GM18507 (cell line): Measurements from ENCODE around the gene SH2B2.
"Not testable (repeated sequence)": the region's sequence is repeated elsewhere in the genome, so short reads cannot be mapped to it uniquely, and the experiment has no call there.

Experiments used
- DNase-seq: peaks from one replicate; pipeline ENCODE4 v3.0.0; 2011; ENCODE audit warnings: low read depth; ENCODE audit not compliant: insufficient read length; ENCODE audit errors: extremely low spot score
- FAIRE-seq: peaks from 2 replicates; lab custom pipeline; 2011; peaks lifted over from hg19 to GRCh38; lab: Jason Lieb, UNC

SH2B2 gene

DNA sequence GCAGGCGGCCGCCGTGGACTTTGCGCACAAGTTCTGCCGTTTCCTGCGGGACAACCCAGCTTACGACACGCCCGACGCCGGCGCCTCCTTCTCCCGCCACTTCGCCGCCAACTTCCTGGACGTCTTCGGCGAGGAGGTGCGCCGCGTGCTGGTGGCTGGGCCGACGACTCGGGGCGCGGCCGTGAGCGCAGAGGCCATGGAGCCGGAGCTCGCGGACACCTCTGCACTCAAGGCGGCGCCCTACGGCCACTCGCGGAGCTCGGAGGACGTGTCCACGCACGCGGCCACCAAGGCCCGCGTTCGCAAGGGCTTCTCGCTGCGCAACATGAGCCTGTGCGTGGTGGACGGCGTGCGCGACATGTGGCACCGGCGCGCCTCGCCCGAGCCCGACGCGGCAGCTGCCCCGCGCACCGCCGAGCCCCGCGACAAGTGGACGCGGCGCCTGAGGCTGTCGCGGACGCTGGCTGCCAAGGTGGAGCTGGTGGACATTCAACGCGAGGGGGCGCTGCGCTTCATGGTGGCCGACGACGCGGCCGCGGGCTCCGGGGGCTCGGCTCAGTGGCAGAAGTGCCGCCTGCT is 14.1 kb downstream of the SH2B2 start:
- DNase-seq (no peak), FAIRE-seq (no peak)

DNA sequence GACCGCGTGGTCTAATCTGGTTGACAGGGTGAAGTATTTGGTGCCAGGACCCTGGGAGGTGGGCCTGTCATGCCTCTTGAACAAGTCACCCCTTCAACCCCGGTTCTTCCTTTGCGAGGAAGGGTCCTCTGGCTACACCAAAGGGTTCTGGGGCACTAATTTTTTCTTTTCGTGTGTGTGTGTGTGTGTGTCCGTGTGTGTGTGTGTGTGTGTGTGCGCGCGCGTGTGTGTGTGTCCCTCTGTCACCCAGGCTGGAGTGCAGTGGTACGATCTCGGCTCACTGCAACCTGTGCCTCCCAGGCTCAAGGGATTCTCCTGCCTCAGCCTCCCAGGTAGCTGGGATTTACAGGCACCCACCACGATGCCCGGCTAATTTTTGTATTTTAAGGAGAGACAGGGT is 14.7 kb downstream of the SH2B2 start:
- DNase-seq, FAIRE-seq: not testable (repeated sequence)

DNA sequence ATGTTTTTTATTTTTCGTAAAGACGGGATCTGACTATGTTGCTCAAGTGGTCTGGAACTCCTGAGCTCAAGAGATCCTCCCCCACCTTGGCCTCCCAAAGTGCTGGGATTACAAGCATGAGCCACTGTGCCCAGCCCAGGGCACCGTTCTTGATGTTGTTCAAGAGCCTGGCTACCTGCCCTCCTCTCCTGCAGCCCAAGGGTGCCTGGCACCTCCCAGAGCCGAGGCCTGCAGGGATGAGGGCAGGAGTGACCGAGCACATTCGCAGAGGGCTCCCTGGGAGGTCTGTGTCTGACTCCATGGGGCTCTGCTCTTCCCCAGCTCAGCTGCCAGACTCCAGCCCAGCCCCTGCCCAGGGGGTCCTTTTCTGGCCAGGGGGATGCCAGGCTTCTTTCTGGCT is 15.4 kb downstream of the SH2B2 start:
- DNase-seq (no peak), FAIRE-seq (no peak)

DNA sequence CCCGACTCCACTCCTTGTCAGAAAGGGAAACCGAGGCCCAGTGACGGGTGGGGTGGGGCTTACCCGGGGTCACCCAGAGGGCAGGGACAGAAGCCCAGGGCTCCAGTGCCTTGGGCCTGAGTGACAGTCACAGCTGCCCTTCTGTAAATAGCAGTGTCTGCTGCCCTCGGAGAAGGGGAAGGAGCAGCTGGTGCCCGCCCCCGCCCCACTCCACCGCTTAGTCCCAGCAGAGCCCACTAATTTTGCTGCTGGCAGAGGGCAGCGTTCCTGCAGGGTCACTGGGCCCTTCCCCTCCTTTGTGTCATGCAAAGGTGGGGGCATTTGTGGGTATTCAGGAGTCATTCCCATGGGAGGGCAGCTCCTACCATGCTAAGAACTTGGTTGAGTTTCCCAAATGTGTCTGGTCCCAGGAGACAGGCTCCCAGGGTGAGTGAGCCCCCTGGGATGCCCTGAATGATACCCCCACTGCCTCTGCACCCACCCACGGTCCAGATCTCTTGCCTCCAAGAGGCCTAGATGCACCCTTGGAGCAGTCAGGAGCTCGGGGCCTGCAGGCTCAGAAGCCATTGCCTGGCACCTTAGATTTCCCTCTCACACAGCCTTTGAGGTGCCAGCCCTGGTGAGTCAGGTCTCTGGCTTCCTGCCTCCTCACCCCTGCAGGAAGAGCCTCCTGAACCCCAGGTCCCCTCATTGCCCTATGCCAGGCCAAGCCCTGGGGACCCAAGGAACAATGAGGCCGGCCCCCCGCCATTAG is 17.2 kb downstream of the SH2B2 start:
- no peak for DNase-seq
- FAIRE-seq, result no peak

DNA sequence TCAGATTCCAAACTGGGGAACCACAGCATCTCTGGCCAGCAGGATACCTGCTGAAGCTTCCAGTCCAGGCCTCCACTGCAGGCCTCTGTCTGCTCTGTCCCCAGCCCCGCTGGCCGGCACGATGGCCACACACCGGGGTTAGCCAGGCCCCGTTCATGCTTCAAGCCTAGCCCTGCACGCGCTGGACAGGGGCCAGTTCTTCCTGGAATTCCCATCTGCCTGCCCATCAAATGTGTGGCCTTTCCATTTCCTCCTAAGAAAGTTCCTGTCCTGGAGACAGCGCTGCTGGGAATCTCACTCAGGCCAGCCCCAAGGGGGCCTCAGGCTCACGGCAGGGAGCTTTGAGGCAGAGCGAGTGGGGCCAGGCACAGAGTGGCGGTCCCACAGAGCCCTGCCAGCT is 18.0 kb downstream of the SH2B2 start:
- FAIRE-seq, result no peak
- DNase-seq, result no peak

DNA sequence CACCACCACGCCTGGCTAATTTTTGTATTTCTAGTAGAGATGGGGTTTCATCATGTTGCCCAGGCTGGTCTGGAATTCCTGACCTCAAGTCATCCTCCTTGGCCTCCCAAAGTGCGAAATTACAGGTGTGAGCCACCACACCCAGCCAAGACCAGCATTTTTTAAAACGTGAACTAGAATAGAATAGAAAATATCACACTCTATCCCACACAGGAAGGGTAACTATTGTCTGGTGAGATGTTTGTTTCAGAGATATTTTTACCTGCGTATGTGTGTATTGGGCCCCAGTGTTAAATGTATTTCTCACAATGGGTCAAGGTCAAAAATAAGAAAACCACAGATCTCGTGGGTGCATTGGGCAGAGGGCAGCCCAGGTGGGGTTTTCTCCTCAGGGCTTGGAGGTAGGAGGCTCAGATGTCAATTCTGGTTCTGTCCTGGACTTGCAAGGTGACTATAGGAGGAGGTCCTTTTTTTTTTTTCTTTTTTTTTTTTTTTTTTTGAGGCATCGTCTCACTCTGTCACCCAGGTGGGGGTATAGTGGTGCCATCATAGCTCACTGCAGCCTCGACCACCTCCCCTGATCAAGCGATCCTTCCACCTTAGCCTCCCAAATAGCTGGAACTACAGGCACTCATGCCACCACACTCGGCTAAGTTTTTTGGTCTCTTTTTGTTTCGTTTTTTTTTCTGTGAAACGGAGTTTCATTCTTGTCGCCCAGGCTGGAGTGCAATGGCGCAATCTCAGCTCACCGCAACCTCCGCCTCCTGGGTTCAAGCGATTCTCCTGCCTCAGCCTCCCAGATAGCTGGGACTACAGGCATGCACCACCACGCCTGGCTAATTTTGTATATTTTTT is 19.0 kb downstream of the SH2B2 start:
- FAIRE-seq (peak; percentile 95), DNase-seq (no peak)

DNA sequence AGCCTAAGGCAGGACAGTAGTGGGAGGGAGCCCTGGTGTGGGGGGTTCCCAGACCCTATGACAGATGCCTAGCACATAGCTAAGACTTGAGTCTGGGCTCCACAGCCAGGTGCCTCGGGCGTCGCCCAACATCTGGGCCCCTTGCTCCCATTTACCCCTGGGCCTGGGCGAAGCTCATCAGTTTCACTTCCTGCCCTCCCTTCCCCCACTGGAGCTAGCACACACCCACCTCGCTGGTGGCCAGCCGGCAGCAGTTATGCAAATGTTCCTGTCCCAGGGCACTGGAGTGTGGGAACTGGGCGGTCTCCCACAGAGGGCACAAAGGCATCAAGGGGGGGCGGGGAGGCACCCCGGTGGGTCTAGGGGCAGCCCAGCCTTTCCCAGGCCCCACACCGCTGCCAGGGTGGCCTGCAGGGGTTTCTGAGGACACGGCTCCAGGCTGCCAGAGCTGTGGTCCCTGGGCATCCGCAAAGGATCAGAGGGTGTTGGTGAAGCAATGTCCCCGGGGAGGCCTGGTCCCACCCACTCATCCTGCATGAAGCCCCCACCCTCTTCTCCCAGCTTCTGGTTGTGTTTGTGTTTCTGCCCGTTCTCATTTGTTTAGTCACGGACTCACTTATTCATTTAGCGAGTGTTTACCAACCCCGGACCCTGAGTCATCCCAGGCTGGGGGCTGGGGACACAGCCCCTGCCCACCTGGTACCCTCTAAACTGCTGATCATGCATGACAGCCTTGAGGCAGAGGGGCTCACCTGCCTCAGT is 20.4 kb downstream of the SH2B2 start:
- FAIRE-seq (peak; percentile 96), DNase-seq (peak; percentile 78)

DNA sequence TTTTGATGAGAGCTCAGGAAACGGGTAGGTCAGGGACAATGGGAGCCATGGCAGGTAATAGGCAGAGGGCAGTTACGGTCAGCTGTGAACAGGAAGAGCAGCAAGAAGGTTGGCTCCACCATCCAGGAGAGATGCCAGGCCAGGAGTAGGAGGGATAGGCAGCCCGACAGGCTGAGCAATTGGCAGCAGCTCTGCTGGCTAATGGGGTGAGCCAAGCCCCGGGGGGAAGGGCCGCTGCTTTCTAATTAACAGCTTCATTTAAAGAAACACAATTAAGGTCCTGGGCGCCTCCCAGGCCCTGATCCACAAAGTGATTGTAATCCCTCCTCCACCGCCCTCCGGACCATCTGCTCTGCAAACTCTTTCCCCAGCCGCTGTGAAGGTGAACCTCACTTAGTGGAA is 23.7 kb downstream of the SH2B2 start:
- DNase-seq (no peak), FAIRE-seq (no peak)

DNA sequence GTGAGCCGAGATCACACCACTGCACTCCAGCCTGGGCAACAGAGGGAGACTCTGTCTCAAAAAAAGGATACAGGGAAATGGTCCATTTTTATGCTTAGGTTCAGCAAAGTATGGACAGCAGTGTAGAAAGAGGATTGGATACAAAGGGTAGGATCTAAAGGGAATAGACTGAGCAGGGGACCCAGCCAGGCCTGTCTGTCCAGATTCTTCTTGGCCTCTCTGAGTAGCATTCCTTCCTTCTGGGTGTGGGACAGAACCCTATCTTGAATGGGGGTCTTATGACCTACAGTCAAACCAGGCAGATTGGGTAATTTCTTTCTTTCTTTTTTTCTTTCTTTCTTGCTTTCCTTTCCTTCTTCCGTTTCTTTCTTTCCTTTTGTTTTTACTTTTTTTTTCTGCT is 25.6 kb downstream of the SH2B2 start:
- no peak for DNase-seq
- no peak for FAIRE-seq

DNA sequence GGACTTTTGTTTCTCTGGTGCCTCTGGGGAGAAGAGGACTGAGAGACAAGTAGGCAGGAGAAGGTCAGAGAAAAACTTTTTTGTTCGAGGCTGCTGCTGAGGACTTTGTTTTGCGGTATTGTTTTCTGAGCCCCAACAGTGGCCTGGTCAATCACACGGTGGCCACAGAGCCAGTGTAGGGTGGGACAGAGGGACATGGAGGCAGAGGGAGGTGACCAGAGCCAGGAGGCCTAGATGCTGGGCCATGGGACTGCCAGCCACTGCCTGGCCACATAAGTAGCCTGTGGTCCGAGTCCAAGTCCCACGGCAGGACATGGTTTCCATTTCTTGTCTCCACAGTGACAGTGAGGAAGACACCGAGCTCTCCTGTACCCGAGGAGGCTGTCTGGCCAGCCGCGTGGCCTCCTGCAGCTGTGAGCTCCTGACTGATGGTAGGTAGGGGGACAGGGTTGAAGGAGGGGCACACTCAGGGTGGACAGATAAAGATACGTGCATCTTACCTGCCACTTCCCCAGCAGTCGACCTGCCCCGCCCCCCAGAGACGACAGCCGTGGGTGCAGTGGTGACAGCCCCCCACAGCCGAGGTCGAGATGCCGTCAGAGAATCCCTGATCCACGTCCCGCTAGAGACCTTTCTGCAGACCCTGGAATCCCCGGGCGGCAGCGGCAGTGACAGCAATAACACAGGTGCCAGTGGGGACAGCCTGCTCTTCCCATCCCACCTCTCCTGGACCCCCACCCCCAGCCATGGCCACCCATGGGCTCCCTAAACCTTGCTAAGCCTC is 27.5 kb downstream of the SH2B2 start:
- DNase-seq (no peak), FAIRE-seq (no peak)

DNA sequence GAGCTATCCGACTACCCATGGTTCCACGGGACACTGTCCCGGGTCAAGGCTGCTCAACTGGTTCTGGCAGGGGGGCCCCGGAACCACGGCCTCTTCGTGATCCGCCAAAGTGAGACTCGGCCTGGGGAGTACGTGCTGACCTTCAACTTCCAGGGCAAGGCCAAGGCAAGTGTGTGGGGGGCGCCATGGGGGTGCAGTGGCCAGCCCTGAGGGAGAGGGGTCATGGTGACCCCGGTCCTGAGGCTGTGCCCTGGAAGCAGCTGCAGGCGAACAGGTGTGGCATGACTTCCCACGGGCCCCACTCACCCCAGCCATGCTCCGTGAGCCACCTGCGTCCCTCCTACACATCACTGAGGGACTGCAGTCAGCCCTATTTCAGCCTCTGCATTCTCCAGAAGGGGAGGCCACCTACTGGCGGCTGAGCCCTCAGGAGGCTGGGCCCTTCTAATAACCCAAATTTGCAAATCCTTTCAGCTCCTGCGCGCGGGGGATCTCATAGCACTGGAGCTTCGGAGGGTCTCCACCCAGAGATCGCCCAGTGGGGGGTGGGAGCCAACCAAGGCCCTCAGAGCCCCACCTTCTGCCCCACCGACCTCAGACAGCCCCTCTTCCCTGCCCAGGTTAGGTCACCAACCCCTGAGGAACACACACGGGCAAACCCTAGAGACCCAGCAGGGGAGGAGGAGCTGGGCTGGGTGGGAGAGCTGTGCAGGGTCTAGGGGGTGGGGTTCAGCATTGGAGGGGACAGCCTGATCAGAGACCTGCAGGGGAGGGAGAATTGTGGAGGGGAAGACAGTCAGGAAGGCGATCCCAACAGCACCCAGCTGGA is 30.8 kb downstream of the SH2B2 start:
- DNase-seq (no peak), FAIRE-seq (no peak)

DNA sequence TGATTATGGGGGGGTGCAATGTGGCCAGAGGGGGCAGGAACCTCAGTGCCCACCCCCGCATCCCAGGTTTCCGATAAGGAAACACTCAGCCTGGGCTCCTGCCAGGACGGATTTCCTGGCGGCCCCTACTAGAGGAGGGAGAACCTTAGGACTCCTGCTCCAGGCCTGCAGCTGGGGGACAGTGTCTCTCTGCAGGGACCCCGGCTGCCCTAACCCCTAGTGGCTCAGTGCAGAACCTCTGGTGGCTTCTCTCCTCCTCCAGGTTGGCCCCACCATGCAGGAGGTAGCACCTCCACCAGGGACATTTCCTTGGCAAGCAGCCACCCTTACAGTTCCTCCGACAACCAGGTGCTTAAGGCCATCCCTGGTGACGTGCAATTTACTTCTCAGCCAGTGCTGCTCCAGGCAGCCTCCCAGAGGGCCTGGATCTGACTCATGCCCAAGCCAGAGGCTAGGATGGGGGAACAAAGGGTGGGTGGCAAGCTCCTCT is 31.9 kb downstream of the SH2B2 start:
- DNase-seq, result no peak
- FAIRE-seq, result no peak

DNA sequence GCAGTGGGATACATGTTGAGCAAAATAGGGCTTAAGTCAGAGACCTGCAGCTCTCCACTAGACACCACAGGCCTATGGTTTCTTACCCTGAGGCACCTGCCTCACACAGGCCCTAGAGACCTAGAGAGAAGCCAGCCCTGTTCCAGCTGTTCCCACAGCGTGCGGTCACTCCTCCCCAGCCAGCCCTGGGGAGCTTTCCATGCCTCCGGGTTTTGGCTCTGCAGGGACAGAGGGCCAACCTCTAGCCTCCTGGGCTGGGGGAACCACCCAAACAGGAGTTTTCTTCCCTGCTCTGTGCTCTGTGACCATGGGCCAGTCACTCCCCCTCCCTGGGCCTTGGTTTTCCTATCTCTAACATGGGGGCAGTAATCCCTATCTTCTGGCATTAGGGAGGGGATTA is 33.0 kb downstream of the SH2B2 start:
- DNase-seq, result no peak
- no peak for FAIRE-seq

DNA sequence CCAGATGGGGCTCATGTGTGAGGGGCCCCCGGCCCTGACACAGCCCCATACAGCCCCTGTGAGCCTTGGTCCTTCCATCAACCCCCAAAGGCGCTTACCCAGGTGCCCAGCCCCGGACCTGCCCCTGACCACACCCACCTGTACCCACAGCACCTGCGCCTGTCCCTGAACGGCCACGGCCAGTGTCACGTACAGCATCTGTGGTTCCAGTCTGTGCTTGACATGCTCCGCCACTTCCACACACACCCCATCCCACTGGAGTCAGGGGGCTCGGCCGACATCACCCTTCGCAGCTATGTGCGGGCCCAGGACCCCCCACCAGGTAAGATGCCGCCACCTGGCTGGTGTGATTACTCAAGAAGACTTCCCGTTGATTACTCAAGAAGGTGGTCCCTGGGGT is 33.5 kb downstream of the SH2B2 start:
- FAIRE-seq, result no peak
- DNase-seq, result no peak

DNA sequence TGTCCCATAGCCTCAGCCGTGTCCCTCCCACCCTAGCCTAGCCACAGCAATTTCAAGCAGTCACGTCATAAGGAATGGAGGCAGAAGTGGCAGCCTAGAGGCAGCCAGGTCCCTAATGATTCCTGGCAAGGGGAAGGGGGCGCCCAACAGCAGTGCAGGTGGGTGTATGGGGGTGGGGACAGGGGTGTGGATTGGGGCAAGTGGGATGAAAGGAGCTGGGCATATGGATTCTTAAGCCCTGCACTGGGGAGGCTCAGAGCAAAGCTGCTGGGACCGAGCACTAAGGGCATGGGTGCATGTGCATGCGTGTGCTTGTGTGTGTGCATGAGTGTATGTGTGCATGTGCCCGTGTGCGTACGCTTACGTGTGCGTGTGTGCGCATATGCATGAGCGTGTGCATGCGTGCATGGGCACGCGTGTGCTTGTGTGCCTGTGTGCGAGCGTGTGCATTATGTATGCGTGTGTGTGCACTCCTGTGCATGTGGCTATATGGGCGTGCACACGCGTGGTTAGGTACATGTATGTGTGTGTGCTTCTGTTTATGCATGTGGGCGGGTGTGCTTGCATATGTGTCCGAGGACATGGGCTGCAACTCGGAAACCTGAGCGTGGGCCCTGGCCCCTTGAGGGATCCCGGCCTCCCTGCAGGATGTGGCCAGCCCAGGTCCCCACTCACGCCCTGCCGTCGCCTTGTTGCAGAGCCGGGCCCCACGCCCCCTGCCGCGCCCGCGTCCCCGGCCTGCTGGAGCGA is 34.1 kb downstream of the SH2B2 start:
- FAIRE-seq (no peak), DNase-seq (no peak)

DNA sequence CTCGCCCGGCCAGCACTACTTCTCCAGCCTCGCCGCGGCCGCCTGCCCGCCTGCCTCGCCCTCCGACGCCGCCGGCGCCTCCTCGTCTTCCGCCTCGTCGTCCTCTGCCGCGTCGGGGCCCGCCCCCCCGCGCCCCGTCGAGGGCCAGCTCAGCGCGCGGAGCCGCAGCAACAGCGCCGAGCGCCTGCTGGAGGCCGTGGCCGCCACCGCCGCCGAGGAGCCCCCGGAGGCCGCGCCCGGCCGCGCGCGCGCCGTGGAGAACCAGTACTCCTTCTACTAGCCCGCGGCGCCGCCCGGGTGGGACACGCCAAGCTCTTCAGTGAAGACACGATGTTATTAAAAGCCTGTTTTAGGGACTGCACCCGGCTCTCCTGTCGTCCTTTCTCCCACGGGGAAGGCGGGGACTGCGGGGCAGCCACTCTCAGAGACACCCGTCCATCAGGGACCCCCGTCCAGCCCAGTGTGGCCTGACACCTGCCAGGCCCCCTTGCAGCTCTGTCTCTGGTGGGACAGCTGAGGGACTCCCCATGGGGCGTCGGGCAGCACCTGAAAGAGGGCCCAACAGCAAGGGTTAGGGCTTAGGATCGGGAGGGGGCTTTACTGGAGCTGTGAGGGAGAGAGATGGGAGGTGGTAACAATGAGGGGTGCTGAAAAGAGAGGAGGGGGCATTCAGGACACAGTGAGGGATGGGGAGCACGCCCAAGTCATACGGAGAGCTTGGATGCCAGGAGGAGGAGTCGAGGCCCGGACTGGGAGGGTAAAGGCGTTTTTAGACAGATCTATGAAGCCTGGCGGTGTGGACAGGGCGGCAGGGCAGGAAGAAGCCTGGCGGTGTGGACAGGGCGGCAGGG is 34.9 kb downstream of the SH2B2 start:
- DNase-seq (no peak), FAIRE-seq (no peak)
